ENCODE data around the gene ALK. TPM values are rescaled to one million over a fixed set of nuclear protein-coding genes. Genes with fewer than 3 reads are reported as not detected.

The ALK gene
- polyA plus RNA-seq, 2 of the 4 experiments (the other 2 are of a cell fraction) = not detected

DNA sequence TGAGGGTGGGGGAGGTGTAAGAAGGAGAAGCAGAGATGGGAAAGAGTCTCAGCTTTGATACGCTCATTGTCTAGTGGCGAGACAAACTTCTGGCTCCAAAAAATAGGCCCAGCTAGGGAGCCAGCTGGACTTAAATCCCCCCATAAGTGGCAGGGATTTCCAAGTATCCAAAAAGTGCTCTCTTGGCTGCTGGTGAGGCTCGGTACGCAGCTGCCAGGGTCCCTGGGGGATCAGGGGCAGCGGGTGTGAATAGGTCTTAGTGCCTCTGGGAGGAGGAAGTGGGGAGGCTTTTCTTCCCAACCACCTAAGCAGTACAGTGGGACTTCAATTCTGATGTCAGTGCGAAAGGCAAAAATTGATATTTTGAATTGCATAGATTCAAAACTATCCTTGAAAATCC, 73.5 kb downstream of the ALK start:
- ATAC-seq (no peak), DNase-seq (ENCODE audit: low read depth in 1 of 2, low spot score in 1 of 2) (no peak), FAIRE-seq (no peak)
- Histone ChIP-seq H3K9me3 (no peaks in the 10 kb centered on the region), H3K27ac (no peak overlapping the region), H3K4me1 (no peaks in the 10 kb centered on the region), H3K4me2 (no peak overlapping the region), H3K4me3 (no peak overlapping the region)
- ChIA-PET POLR2A (no interaction called here), CTCF (interaction anchor here (1.1 kb wide), 1 partner anchor 179 kb away, joined by 3 read pairs; no protein-coding TSS in a partner anchor)
- TF ChIP-seq RNF2 (IDR thresholded peaks at IDR 0.05; ENCODE audit: borderline replicate concordance, low read depth) (no peak), ZFP36 (IDR thresholded peaks at IDR 0.05; ENCODE audit: borderline replicate concordance, partially characterized antibody) (no peak), EP300 (IDR thresholded peaks at IDR 0.05) (no peak), FOXS1 (CRISPR knock-in tag; IDR thresholded peaks at IDR 0.05) (no peak), NFE2L2 (conservative IDR thresholded peaks at IDR 0.05; ENCODE audit: low read length) (no peak), HDAC2 (IDR thresholded peaks at IDR 0.05) (no peak), HOXA7 (CRISPR knock-in tag; IDR thresholded peaks at IDR 0.05) (no peak), SMC3 (IDR thresholded peaks at IDR 0.05) (no peak), BHLHE40 (IDR thresholded peaks at IDR 0.05; ENCODE audit: low read depth, low read length) (no peak), TFCP2L1 (CRISPR knock-in tag; IDR thresholded peaks at IDR 0.05) (no peak), HOXB5 (CRISPR knock-in tag; IDR thresholded peaks at IDR 0.05) (no peak), JUNB (IDR thresholded peaks at IDR 0.05) (no peak), POLR2AphosphoS2 (conservative IDR thresholded peaks at IDR 0.05; ENCODE audit: low read length) (no peak)
- TF ChIP-seq, protein P1, sequence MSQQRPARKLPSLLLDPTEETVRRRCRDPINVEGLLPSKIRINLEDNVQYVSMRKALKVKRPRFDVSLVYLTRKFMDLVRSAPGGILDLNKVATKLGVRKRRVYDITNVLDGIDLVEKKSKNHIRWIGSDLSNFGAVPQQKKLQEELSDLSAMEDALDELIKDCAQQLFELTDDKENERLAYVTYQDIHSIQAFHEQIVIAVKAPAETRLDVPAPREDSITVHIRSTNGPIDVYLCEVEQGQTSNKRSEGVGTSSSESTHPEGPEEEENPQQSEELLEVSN (IDR thresholded peaks at IDR 0.05; ENCODE audit: borderline replicate concordance, low read depth) = no peak
- TF ChIP-seq, protein P2, sequence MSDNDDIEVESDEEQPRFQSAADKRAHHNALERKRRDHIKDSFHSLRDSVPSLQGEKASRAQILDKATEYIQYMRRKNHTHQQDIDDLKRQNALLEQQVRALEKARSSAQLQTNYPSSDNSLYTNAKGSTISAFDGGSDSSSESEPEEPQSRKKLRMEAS (IDR thresholded peaks at IDR 0.05) = no peak
- TF ChIP-seq, protein P3, sequence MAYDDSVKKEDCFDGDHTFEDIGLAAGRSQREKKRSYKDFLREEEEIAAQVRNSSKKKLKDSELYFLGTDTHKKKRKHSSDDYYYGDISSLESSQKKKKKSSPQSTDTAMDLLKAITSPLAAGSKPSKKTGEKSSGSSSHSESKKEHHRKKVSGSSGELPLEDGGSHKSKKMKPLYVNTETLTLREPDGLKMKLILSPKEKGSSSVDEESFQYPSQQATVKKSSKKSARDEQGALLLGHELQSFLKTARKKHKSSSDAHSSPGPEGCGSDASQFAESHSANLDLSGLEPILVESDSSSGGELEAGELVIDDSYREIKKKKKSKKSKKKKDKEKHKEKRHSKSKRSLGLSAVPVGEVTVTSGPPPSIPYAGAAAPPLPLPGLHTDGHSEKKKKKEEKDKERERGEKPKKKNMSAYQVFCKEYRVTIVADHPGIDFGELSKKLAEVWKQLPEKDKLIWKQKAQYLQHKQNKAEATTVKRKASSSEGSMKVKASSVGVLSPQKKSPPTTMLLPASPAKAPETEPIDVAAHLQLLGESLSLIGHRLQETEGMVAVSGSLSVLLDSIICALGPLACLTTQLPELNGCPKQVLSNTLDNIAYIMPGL (CRISPR knock-in tag; IDR thresholded peaks at IDR 0.05; ENCODE audit: borderline replicate concordance) = no peak
- 33% methylated on average over 6 of the region's 6 CpGs for WGBS (ENCODE audit: missing lambda C conversion rate)

DNA sequence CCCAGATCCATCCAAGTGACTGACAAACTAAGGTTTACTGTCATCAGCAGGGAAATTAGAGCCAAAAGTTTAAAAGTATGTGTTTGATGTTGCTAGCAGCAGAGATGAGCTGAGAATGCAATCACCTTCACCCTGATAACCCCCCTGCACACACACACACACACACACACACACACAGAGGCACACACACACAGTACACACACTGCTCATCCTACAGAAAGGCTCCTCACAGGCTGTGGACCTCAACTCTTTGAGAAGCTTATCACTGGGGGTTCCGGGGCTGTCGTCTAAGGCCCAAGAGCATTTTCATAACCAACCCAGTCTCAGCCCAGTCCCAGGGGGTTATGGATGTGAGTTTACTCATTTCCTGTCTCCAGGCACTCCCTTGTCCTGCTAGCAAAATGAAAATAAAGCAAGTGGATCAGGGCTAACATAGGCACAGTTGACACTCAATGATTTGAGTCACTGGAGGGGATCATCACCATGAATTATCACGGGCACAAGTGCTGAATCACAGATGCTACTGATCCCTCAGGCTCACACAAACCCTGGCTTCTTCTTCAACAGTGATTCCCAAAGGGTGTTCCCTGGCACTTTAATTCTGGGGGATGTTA, 76.6 kb downstream of the ALK start:
- Histone ChIP-seq H3K4me3 (no peak overlapping the region), H3K4me2 (no peak overlapping the region), H3K4me1 (no peaks in the 10 kb centered on the region), H3K27ac (no peak overlapping the region), H3K9me3 (no peaks in the 10 kb centered on the region)
- no peak for ATAC-seq
- no peak for TF ChIP-seq TFCP2L1 (CRISPR knock-in tag; IDR thresholded peaks at IDR 0.05)
- no peak for TF ChIP-seq SREBF2 (IDR thresholded peaks at IDR 0.05)
- TF ChIP-seq CEBPB (IDR thresholded peaks at IDR 0.05) = no peak
- TF ChIP-seq HOXB13 (CRISPR knock-in tag; IDR thresholded peaks at IDR 0.05; ENCODE audit: low read depth) = no peak
- TF ChIP-seq SMC3 (IDR thresholded peaks at IDR 0.05) = no peak
- TF ChIP-seq, protein P4, sequence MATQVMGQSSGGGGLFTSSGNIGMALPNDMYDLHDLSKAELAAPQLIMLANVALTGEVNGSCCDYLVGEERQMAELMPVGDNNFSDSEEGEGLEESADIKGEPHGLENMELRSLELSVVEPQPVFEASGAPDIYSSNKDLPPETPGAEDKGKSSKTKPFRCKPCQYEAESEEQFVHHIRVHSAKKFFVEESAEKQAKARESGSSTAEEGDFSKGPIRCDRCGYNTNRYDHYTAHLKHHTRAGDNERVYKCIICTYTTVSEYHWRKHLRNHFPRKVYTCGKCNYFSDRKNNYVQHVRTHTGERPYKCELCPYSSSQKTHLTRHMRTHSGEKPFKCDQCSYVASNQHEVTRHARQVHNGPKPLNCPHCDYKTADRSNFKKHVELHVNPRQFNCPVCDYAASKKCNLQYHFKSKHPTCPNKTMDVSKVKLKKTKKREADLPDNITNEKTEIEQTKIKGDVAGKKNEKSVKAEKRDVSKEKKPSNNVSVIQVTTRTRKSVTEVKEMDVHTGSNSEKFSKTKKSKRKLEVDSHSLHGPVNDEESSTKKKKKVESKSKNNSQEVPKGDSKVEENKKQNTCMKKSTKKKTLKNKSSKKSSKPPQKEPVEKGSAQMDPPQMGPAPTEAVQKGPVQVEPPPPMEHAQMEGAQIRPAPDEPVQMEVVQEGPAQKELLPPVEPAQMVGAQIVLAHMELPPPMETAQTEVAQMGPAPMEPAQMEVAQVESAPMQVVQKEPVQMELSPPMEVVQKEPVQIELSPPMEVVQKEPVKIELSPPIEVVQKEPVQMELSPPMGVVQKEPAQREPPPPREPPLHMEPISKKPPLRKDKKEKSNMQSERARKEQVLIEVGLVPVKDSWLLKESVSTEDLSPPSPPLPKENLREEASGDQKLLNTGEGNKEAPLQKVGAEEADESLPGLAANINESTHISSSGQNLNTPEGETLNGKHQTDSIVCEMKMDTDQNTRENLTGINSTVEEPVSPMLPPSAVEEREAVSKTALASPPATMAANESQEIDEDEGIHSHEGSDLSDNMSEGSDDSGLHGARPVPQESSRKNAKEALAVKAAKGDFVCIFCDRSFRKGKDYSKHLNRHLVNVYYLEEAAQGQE (IDR thresholded peaks at IDR 0.05) = no peak
- TF ChIP-seq ZFP36 (IDR thresholded peaks at IDR 0.05; ENCODE audit: borderline replicate concordance, partially characterized antibody) = no peak
- TF ChIP-seq ESRRA (IDR thresholded peaks at IDR 0.05; ENCODE audit: borderline replicate concordance, low read length) = no peak
- no peak for TF ChIP-seq JUN (IDR thresholded peaks at IDR 0.05)
- TF ChIP-seq BHLHE40 (IDR thresholded peaks at IDR 0.05; ENCODE audit: low read depth, low read length) = no peak
- no peak for TF ChIP-seq KDM5A (IDR thresholded peaks at IDR 0.05)
- no peak for TF ChIP-seq NR3C1 (IDR thresholded peaks at IDR 0.05)
- ChIA-PET CTCF (interaction anchor here (0.6 kb wide), 1 partner anchor 251 kb away, joined by 3 read pairs; no protein-coding TSS in a partner anchor), POLR2A (no interaction called here)
- no peak for FAIRE-seq
- DNase-seq (ENCODE audit: low read depth in 1 of 2, low spot score in 1 of 2) = no peak
- 52% methylated on average over 3 of the region's 3 CpGs for WGBS (ENCODE audit: missing lambda C conversion rate)

Data from A549 (cell line).